ENCODE data around the gene IKBKG.

DNA sequence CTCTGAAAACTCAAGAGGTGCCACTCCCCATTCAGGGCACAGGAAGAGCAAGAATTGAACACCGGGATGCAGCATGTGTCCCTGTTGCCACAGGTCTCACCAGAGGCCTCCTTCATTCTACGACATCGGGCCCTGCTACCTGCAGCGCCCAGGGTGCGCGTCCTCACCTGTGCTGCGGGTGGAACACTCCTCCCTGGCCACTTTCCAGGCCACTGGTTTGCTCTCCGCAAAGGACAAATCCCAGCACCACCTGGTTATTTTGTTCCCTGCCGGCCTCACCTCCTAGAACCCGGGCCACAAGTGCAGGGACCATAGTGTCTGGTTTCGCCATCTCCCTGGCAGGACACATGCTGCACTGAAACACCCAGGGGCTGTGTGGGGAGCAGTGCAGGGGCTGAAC, 17.1 kb upstream of the IKBKG start:
- TF ChIP-seq ZBTB17 (tag by site-specific recombination; IDR thresholded peaks at IDR 0.05) (no peak), RBAK (tag by site-specific recombination; IDR thresholded peaks at IDR 0.05) (no peak), ZBTB7A (tag by site-specific recombination; IDR thresholded peaks at IDR 0.05; ENCODE audit: low read depth) (no peak), KLF7 (tag by site-specific recombination; IDR thresholded peaks at IDR 0.05; ENCODE audit: borderline replicate concordance) (no peak), ZNF394 (tag by site-specific recombination; IDR thresholded peaks at IDR 0.05; ENCODE audit: borderline replicate concordance) (no peak), ZNF707 (tag by site-specific recombination; IDR thresholded peaks at IDR 0.05) (no peak), ZNF23 (tag by site-specific recombination; IDR thresholded peaks at IDR 0.05; ENCODE audit: borderline replicate concordance) (no peak), ZNF335 (tag by site-specific recombination; conservative IDR thresholded peaks at IDR 0.05) (no peak)
- TF ChIP-seq, protein P1, sequence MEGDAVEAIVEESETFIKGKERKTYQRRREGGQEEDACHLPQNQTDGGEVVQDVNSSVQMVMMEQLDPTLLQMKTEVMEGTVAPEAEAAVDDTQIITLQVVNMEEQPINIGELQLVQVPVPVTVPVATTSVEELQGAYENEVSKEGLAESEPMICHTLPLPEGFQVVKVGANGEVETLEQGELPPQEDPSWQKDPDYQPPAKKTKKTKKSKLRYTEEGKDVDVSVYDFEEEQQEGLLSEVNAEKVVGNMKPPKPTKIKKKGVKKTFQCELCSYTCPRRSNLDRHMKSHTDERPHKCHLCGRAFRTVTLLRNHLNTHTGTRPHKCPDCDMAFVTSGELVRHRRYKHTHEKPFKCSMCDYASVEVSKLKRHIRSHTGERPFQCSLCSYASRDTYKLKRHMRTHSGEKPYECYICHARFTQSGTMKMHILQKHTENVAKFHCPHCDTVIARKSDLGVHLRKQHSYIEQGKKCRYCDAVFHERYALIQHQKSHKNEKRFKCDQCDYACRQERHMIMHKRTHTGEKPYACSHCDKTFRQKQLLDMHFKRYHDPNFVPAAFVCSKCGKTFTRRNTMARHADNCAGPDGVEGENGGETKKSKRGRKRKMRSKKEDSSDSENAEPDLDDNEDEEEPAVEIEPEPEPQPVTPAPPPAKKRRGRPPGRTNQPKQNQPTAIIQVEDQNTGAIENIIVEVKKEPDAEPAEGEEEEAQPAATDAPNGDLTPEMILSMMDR (tag by site-specific recombination; IDR thresholded peaks at IDR 0.05) = no peak
- TF ChIP-seq, protein P2, sequence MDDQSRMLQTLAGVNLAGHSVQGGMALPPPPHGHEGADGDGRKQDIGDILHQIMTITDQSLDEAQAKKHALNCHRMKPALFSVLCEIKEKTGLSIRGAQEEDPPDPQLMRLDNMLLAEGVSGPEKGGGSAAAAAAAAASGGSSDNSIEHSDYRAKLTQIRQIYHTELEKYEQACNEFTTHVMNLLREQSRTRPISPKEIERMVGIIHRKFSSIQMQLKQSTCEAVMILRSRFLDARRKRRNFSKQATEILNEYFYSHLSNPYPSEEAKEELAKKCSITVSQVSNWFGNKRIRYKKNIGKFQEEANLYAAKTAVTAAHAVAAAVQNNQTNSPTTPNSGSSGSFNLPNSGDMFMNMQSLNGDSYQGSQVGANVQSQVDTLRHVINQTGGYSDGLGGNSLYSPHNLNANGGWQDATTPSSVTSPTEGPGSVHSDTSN (CRISPR knock-in tag; IDR thresholded peaks at IDR 0.05) = no peak
- TF ChIP-seq, protein P3, sequence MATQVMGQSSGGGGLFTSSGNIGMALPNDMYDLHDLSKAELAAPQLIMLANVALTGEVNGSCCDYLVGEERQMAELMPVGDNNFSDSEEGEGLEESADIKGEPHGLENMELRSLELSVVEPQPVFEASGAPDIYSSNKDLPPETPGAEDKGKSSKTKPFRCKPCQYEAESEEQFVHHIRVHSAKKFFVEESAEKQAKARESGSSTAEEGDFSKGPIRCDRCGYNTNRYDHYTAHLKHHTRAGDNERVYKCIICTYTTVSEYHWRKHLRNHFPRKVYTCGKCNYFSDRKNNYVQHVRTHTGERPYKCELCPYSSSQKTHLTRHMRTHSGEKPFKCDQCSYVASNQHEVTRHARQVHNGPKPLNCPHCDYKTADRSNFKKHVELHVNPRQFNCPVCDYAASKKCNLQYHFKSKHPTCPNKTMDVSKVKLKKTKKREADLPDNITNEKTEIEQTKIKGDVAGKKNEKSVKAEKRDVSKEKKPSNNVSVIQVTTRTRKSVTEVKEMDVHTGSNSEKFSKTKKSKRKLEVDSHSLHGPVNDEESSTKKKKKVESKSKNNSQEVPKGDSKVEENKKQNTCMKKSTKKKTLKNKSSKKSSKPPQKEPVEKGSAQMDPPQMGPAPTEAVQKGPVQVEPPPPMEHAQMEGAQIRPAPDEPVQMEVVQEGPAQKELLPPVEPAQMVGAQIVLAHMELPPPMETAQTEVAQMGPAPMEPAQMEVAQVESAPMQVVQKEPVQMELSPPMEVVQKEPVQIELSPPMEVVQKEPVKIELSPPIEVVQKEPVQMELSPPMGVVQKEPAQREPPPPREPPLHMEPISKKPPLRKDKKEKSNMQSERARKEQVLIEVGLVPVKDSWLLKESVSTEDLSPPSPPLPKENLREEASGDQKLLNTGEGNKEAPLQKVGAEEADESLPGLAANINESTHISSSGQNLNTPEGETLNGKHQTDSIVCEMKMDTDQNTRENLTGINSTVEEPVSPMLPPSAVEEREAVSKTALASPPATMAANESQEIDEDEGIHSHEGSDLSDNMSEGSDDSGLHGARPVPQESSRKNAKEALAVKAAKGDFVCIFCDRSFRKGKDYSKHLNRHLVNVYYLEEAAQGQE (tag by site-specific recombination; IDR thresholded peaks at IDR 0.05) = no peak
- TF ChIP-seq, protein P4, sequence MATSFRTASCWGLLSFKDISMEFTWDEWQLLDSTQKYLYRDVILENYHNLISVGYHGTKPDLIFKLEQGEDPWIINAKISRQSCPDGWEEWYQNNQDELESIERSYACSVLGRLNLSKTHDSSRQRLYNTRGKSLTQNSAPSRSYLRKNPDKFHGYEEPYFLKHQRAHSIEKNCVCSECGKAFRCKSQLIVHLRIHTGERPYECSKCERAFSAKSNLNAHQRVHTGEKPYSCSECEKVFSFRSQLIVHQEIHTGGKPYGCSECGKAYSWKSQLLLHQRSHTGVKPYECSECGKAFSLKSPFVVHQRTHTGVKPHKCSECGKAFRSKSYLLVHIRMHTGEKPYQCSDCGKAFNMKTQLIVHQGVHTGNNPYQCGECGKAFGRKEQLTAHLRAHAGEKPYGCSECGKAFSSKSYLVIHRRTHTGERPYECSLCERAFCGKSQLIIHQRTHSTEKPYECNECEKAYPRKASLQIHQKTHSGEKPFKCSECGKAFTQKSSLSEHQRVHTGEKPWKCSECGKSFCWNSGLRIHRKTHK (tag by site-specific recombination; IDR thresholded peaks at IDR 0.05) = no peak
- TF ChIP-seq, protein P5, sequence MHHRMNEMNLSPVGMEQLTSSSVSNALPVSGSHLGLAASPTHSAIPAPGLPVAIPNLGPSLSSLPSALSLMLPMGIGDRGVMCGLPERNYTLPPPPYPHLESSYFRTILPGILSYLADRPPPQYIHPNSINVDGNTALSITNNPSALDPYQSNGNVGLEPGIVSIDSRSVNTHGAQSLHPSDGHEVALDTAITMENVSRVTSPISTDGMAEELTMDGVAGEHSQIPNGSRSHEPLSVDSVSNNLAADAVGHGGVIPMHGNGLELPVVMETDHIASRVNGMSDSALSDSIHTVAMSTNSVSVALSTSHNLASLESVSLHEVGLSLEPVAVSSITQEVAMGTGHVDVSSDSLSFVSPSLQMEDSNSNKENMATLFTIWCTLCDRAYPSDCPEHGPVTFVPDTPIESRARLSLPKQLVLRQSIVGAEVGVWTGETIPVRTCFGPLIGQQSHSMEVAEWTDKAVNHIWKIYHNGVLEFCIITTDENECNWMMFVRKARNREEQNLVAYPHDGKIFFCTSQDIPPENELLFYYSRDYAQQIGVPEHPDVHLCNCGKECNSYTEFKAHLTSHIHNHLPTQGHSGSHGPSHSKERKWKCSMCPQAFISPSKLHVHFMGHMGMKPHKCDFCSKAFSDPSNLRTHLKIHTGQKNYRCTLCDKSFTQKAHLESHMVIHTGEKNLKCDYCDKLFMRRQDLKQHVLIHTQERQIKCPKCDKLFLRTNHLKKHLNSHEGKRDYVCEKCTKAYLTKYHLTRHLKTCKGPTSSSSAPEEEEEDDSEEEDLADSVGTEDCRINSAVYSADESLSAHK (tag by site-specific recombination; IDR thresholded peaks at IDR 0.05) = no peak
- TF ChIP-seq, protein P6, sequence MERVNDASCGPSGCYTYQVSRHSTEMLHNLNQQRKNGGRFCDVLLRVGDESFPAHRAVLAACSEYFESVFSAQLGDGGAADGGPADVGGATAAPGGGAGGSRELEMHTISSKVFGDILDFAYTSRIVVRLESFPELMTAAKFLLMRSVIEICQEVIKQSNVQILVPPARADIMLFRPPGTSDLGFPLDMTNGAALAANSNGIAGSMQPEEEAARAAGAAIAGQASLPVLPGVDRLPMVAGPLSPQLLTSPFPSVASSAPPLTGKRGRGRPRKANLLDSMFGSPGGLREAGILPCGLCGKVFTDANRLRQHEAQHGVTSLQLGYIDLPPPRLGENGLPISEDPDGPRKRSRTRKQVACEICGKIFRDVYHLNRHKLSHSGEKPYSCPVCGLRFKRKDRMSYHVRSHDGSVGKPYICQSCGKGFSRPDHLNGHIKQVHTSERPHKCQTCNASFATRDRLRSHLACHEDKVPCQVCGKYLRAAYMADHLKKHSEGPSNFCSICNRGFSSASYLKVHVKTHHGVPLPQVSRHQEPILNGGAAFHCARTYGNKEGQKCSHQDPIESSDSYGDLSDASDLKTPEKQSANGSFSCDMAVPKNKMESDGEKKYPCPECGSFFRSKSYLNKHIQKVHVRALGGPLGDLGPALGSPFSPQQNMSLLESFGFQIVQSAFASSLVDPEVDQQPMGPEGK (tag by site-specific recombination; IDR thresholded peaks at IDR 0.05) = no peak
